NCI-H526 (cell line): ENCODE data around the gene SLC49A3.
"Not testable (repeated sequence)": the region's sequence is repeated elsewhere in the genome, so short reads cannot be mapped to it uniquely, and the experiment has no call there.

Experiments
- DNase-seq, 2 experiments: peaks; one replicate each; lab custom pipeline; 2025; lab: John Stamatoyannopoulos, UW

SLC49A3 gene

GRCh38 chr4:722169-722725, 33.3 kb upstream of the SLC49A3 start:
- DNase-seq, result no peak

GRCh38 chr4:721261-722168, 32.6 kb upstream of the SLC49A3 start:
- DNase-seq, result no peak

DNA sequence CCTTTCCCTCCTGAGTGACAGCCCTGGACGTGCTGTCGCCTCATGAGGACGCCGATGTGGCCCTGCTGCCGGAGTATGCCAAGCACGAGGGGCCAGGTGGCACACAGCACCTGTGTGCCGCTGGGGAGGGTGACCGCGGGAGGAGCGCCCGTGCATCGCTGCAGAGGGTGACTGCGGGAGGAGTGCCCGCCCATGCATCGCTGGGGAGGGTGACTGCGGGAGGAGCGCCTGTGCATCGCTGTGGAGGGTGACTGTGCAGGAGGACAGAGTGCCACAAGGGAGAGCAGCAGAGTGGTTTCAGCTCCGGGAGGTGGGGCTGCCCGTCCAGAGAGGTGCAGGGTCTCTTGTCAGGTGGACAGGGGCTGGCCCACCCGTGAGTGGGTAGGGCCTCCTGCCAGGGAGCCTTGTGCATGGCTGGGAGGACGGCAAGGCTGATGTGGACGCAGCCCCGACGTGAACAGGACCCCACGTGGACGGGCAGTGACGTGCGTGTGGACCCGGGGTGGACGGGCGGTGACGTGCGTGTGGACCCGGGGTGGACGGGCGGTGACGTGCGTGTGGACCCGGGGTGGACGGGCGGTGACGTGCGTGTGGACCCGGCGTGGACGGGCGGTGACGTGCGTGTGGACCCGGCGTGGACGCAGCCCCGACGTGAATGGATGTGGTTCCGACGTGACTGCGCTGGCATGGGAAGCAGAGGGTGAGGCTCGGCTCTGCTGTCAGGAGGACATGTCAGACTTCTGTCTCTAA, 31.3 kb upstream of the SLC49A3 start:
- no peak for DNase-seq

GRCh38 chr4:718460-718859, 29.5 kb upstream of the SLC49A3 start:
- no peak for DNase-seq

GRCh38 chr4:717601-718320, 28.8 kb upstream of the SLC49A3 start:
- no peak for DNase-seq

GRCh38 chr4:714087-714486, 25.1 kb upstream of the SLC49A3 start:
- no peak for DNase-seq

- no peak for DNase-seq
Measured at GRCh38 chr4:712916-713632, 24.1 kb upstream of the SLC49A3 start.

- DNase-seq, result peak in 1 of 2 experiments; percentile 49
Measured at GRCh38 chr4:712093-712492, 23.1 kb upstream of the SLC49A3 start.

- DNase-seq, result no peak
Measured at GRCh38 chr4:710916-711315, 22.0 kb upstream of the SLC49A3 start.

GRCh38 chr4:710116-710515, 21.2 kb upstream of the SLC49A3 start:
- no peak for DNase-seq

DNA sequence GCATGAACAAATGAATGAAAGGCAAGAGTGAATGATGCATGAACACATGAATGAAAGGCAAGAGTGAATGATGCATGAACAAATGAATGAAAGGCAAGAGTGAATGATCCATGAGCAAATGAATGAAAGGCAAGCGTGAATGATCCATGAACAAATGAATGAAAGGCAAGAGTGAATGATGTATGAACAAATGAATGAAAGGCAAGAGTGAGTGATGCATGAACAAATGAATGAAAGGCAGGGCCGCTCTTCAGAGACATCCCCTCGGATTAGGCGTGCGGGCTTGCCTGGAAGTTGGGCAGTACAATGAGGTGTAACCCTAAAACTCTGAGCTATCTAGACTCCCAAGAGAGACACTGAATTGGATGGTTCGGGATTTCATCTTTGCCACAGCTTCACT, 20.4 kb upstream of the SLC49A3 start:
- no peak for DNase-seq

GRCh38 chr4:708631-708933, 19.6 kb upstream of the SLC49A3 start:
- no peak for DNase-seq

DNA sequence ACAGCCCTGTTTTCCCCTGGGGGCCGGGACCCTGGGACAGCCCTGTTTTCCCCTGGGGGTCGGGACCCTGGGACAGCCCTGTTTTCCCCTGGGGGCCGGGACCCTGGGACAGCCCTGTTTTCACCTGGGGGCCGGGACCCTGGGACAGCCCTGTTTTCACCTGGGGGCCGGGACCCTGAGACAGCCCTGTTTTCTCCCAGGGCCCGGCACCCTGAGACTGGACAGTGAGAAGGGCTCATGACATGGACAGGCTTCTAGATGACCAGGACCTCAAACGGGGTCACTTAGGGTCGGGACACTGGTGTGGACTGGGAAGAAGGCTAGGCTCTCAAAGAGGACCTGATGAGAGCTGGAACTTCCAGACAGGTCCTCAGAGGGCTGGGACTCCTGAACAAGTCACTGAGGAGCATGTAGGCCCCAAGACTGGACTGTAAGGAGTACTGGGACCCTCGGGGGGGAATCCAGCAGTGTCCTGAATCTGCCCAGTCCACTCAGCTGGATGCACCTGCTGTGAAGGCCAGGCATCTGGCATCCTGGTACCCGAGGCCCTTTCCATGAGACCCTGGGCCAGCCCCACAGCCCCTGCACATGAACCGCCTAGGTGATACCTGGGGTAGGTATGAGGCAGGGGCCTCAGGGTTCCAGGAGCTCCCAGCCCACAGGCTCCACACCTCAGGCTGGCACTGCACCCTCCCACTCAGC, 19.1 kb upstream of the SLC49A3 start:
- DNase-seq, result no peak

- no peak for DNase-seq
Measured at GRCh38 chr4:706834-707598, 18.1 kb upstream of the SLC49A3 start.

- not testable (repeated sequence) for DNase-seq
Measured at GRCh38 chr4:706083-706633, 17.2 kb upstream of the SLC49A3 start.

- DNase-seq, result peak; percentile 69 to 97
Measured at GRCh38 chr4:705278-706082, 16.5 kb upstream of the SLC49A3 start, which contains the start of gene PCGF3. TSS of gene PCGF3 (plus strand) at chr4:705832. CDS start at chr4:733681, 27,849 bp downstream.

DNA sequence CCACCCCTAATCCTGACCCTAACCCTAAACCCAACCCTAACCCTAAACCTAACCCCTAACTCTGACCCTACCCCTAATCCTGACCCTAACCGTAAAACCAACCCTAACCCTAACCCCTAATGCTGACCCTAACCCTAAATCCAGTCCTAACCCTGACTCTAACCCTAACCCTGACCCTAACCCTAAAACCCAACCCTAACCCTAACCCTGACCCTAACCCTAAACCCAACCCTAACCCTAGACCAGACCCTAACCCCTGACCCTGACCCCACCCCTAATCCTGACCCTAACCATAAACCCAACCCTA, 16.0 kb upstream of the SLC49A3 start:
- no peak for DNase-seq

DNA sequence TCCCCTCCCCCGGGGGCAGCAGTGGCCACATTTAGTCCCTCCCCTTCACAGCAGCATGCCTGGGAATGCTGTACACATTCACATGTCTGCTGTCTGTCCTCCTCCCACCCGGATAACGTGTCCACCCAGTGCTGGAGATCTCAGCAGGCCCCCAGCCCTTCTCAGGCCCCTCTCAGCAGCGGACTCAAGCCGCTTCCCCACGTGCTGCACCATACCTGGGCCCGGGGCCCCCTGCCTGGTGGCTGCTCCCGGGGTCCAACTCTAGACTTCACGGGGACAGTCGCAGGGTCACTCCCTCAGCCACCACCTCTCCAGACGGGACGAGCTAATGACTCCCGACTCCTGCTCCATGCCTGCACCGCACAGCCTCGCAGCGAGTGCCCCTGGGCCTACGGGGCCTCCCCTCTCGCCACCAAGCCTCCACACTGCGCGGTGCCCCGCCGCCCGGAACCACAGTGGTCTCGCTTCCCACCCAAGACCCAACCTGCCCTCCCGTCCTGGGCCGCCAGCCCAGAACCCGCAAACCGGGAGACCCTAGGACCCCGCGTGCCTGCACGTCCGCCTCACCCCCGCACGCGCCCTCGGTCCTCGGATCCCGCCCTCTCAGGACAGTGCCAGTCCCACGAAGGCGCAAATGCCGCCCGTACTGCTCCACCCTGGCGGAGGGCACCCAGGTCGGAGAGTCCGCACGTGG, 15.4 kb upstream of the SLC49A3 start:
- DNase-seq, result no peak
